ENCODE data around the gene INPP4A. TPM values are rescaled to one million over a fixed set of nuclear protein-coding genes. Genes with fewer than 3 reads are reported as not detected.

Gene INPP4A
- total RNA-seq = 25.8 and 31.9 TPM in 2 replicates

GRCh38 chr2:98444436-98445176 is at the start of gene INPP4A:
Gene INPP4A, plus strand, starts transcription at chr2:98444858. Its CDS starts 75,191 bp downstream, at chr2:98520049.

GRCh38 chr2:98608116-98608961 is 163.7 kb downstream of the INPP4A start, which contains the start of the genes COA5 and UNC50:
Gene COA5, minus strand, starts transcription at chr2:98608512. Its CDS starts 107 bp downstream, at chr2:98608405.
Gene UNC50, plus strand, starts transcription at chr2:98608589. Its CDS starts 1,171 bp downstream, at chr2:98609760.

Other genes starting within 250 kb of the INPP4A start
- gene CNGA3, start 98.4 kb upstream of the INPP4A start, total RNA-seq = under 0.01 TPM in 1 of 2 replicates, not detected in the other
- gene COA5, start 163.7 kb downstream of the INPP4A start, total RNA-seq = 16.0 and 23.0 TPM in 2 replicates
- 36.4 and 40.1 TPM in 2 replicates for gene UNC50, start 163.7 kb downstream of the INPP4A start, total RNA-seq